Stimulated activated CD8-positive, alpha-beta memory T cell treated with anti-CD3 and anti-CD28 coated beads, Interleukin-15, amount 100 ng/mL, for 48 hours (primary cell): ENCODE measurements around the gene RFXANK.
"Not testable (repeated sequence)": the region's sequence is repeated elsewhere in the genome, so short reads cannot be mapped to it uniquely, and the experiment has no call there.

Experiments
- DNase-seq, 2 donors: peaks; one replicate each; pipeline ENCODE4 v3.0.0-alpha.2; 2020; ENCODE audit warnings: low read depth in 2 of 2

RFXANK gene, protein sequence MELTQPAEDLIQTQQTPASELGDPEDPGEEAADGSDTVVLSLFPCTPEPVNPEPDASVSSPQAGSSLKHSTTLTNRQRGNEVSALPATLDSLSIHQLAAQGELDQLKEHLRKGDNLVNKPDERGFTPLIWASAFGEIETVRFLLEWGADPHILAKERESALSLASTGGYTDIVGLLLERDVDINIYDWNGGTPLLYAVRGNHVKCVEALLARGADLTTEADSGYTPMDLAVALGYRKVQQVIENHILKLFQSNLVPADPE

DNA sequence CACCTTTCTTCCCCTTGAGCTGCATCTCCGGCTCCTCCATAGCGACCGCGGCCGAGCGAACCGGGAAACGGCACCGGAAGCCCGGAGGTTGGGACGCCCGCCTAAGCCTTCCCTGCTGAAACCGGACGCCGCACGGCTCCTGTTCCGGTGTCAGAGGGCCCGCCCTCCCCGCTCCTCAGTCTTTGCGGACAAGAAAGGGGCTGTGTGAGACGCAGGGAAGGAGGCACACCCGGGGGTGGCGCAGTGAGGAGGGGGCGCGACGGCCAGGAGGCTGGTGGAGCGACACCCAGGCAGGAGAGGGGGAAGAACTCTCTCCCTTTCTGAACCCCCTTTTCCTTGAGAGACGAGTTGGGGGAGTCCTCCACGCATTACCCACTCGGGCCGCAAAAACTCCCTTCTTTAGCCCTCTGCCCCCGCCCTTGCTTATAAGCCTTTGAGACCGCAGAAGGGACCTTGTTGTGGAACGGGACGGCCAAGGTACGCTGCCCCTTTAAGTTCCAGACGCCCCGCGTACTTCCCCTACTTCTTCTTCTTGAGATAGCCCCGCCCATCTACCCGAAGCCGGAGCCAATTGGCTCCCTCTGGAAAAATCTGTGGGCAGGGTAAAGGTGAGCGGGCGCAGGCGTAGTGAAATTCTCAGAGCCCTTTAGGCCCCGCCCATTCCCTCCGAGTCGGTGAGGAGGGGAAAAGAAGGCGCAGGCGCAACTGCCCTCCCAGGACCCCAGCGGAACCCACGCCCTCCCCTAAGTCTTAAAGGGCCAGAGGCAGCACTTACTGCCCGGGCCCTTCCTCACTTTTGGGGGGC, at the start of gene RFXANK, which contains the start of gene BORCS8:
RFXANK (plus strand) TSS at position 181 of the 805 bp plus-strand sequence. CDS start 1,689 bp downstream, outside the sequence.
BORCS8 (minus strand) TSS at position 75 of the 805 bp plus-strand sequence; CDS start at position 40, 35 bp downstream.
- peak; percentile 98 to 99 for DNase-seq

DNA sequence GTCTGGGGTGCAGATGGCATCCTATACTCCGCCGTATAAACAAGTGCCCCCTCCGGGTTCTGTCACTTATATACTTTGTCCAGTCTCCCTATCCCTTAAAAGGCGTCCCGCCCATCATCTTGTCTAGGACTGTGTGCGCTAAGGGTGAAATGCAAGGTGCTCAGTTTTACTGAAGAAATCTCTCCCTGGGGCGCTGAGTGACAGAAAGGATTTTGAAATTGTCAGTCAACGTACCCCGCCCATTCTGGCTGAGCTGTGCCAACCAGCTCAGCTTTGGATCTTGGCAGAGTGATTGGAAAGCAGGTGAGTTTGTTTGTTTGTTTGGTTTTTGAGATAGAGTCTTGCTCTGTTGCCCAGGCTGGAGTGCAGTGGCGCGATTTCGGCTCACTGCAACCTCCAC, 49.7 kb upstream of the RFXANK start:
- no peak for DNase-seq

DNA sequence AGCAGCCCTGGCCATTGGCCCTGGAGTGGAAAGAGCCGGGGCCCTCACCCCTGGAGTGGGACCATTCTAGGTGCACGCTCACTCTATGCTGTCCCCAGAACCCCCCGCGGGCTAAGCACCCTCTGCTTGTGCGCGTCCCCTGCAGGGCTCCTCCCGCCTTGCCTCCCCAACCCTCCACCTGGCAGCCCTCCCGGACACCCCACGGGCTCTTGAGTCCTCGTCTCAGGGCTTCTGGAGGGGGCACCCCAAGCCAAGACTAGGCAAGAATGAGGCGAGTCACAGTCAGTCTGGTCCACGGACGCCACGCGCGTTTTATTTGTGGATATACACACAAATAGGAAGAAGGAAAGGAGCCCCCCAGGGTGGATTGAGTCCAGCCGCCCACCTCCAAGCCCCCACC, 46.8 kb upstream of the RFXANK start:
- no peak for DNase-seq

DNA sequence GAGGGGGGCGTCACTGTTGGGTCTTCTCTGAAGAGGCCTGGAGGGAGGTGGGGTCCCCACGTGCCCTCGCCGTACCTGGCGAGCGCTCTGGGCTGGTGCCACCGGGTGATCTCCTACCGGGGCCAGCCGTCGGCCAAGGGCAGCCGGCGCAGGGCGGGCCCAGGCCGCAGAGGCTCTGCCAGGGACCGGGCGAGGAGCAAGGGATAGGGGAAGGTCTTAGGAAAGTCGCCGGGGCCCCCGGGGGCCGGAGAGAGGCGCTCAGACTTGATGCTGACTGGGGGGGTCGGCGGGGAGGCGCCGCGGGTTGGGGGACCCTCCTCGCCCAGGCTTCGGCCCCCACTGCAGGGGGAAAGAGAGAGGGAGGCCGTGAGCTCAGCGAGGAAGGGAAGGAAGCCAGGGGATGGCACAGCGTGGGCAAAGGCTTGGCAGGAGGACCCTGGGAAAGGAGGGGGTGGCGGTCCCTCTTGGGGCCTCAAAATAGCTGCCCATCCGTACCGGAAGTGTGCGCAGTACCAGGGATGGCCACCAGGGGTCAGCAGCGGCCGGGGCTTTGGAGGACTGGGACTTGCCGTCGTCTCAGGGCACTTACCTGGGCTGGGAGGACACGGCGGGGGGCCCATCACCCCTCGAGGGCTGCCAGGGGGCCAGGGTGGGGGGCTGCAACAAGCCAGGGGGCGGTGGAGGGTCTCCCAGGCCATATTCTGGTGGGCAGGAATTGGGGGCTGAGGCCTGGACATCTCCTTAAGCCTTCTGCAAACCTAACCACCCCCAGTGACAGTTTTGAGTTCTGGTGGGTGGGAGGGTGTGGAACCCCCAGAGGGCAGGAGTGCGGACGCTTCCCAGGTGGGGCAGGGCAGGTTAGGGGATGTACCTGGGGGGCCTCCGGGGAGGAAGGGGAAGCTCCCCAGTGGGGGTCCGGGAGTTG, 46.1 kb upstream of the RFXANK start:
- DNase-seq: peak; percentile 67 to 68

DNA sequence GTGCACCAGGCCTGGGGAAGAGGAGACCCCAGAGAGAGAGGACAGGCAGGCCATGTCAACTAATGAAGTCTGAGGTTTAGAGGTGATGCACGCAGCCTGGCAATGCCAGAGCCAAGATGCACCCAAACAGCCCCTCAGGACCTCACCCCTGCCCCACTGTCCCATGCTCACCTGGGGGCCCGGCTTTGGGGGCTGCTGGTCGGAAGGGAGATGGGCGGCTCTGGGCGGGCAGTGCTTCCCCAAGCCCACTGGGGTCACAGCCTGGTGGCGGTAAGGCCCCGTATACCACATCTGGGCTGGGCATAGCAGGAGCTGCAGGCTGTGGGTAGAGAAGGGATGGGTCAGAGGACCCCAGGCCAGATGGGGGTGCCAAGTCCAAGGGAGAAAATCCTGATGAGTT, 45.2 kb upstream of the RFXANK start:
- DNase-seq: no peak

DNA sequence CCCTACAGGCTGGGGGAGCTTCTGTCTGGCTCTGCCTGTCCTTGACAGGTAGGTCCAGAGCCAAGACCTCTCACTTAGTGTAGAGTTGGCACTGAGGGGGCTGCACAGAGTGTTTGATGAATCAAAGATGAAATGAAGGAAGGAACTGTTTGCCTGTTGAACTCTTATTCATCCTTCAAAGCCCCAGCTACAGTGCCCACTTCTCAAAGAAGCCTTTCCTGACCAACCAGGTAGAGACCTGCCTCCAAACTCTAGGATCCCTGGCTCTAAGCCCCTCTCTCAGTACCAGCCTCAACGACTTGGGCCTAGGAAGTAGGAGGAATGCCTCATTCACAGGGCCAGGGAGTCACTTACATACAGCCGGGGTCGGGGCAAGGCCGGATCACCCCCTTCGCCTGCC, 44.7 kb upstream of the RFXANK start:
- DNase-seq: no peak

DNA sequence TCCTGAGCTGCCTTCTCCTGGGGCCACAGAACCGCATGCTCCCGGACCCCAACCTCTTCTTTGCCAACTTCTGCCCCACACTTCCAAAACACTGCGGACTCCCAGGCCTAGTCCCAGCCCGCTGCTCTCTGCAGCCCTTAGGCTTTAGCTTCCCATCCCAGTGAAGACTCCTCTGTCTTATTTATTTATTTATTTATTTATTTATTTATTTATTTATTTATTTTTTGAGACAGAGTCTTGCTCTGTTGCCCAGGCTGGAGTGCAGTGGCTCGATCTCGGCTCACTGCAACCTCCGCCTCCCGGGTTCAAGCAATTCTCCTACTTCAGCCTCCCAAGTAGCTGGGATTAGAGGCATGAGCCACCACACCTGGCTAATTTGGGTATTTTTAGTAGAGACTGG, 43.6 kb upstream of the RFXANK start:
- not testable (repeated sequence) for DNase-seq

DNA sequence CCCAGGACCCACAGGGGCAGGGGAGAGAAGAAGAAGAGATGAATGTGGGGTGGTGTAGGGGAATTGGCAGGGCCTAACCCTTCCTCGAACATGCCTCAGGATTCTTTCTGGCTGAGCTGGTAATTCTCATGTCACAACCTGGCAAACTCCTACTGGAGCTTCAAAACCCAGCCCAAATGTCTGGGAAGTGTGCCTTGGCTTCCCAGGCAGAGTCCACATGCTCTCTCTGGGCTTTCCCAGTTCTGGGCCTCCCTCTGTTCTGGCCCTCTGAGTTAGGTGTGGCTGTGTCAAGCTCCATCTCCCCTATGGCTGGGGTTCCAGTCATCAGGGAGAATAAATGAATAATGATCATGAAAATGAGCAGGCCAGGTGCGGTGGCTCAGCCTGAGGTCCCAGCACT, 42.6 kb upstream of the RFXANK start:
- DNase-seq: no peak

DNA sequence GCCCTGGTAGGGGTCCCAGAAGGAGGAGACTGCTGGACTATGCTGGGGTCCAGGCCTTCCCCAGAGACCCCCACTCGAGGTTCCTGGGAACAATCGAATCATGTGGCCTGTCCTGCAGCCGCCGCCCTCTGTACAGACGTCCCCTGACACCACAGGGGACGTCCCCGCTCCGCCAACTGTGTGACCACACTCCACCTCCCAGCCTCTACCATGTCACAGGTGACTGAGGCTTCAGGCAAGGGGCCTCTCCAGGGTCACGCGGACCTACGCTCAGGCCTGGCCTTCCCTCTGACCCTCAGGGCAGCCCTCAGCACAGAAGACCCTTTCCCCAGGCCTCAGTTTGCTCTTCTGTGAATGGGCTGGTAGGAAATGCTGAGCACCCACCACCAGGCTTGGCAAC, 40.6 kb upstream of the RFXANK start:
- DNase-seq: no peak

DNA sequence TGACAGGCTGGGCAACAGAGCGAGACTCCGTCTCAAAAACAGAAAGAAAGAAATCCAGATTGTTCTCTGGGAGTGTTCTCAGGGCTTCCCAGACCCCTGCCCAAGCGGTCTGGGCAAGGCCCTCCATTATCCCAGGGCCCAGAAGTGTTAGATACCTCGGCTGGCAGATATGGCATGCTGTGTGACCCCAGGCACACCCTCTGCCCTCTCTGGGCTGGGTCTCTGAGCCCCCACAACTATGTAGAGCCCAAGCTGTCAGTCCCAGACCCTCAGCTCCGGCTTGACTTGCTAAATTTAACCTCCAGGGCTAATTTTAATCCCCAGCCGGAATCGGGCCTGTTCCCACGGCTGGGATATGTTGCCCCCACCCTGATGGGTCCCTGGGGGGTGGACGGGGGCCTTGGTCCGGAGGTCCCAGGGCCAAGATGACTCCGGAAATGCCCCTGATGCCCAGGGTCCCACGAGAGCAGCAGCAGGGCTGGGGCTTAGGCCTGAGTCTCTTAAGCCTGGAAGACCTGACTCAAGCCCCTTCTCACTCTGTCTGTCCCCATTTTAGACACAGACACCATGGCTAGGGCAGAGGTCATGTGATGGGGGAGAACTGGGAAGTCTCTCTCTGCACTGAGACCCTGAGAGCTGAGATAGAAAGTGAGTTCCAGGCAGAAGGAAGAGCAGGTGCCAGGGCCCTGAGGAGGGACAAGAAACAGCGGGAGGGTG, 39.2 kb upstream of the RFXANK start:
- DNase-seq: no peak

DNA sequence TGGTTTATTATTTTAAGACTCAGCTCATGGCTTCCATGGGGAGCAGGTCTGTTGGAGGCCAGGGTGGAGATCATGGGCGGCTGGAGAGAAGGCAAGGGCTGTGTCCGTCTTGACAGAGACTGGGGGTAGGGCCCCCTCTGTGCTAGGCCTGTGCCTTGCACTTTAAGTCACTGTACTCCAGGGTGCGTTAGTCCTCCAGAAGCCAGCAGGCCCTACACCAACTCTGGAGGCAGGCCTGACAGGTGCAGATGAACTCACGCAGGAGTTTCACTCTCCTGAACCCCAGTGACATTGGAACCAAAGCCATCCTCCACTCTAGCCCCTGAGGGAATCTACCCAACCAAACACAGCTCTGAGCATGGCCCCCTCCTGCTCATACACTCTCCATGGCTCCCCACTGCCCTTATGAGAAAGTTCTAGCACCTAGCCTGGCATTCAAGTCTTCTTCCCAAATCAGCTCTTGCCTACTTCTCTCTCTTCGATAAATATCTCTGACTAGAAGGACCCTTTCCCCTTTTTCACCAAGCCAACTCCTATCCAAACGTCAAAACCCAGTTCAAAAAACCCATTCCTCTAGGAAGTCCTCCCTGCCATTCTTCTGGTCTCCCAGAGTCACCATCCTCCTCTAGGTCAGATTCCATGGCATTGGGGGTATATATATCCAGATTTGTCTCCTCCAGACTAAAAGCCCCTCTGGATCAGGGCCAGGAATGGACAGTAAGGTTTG, 37.1 kb upstream of the RFXANK start:
- DNase-seq: no peak

DNA sequence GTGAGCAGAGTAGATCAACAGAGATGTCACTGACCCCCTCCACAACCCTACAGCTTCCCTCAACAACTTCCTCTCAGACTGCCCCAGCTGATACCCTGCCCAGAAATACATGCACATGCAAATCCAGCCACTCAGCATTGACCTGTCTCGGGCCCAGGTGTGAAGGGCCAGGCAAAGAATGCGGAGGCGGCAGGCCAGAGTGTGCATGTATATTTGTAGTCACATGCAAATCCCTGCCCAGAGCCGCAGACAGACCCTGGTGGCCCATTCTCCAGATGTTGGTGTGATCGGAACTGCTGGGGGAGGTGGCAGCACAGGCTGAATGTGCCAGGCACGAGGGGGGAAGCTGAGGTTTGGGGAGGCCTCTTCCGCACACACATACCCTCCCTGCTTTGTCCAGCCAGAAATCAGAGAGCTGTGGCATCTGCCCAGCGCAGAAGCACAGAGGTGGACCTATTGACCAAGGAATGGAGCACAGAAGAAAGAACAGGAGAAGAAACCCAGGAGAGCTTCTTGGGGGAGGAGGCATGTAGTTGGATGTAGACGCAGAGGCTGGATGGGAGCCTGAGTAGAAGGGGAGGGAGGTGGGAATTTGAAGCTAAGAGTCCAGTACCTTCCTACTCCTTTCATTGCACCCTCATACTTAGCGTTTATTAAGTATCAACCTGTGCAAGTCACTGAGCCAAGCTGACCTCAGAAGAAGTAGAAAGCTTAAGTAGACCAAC, 36.4 kb upstream of the RFXANK start:
- DNase-seq: no peak

DNA sequence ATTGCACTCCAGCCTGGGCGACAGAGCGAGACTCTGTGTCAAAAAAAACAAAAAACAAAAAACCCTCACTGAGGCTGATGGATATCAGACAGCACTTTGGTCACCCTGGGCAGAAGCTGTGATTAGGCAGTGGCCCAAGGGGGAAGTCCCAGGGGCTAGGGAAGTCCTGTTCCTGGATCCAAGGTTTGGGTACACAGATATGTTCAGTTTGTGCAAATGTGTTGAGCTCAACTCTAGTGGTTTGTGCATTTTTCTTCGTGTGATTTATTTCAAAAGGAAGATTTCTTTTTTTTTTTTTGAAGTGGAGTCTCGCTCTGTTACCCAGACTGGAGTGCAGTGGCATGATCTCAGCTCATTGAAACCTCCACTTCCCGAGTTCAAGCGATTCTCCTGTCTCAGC, 34.2 kb upstream of the RFXANK start:
- DNase-seq: no peak

DNA sequence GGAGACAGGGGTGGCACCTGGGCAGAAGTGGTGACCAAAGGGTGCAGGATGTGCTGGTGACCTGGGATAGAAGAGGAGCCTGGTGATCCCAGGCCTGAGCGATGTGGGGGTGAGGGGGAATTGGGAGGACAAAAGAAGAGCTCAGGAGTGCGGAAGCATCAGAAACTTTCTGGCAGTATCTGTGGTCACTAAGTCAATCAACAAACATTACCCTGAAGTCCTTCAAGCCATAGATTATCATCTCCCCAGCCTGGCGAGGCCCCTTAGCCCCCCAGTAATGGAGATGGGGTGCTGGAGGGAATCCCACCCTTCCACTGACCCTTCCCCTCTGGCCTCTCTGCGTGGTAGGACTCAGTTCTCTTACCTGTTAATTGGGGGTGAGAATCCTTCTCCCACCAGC, 32.5 kb upstream of the RFXANK start:
- DNase-seq: no peak

DNA sequence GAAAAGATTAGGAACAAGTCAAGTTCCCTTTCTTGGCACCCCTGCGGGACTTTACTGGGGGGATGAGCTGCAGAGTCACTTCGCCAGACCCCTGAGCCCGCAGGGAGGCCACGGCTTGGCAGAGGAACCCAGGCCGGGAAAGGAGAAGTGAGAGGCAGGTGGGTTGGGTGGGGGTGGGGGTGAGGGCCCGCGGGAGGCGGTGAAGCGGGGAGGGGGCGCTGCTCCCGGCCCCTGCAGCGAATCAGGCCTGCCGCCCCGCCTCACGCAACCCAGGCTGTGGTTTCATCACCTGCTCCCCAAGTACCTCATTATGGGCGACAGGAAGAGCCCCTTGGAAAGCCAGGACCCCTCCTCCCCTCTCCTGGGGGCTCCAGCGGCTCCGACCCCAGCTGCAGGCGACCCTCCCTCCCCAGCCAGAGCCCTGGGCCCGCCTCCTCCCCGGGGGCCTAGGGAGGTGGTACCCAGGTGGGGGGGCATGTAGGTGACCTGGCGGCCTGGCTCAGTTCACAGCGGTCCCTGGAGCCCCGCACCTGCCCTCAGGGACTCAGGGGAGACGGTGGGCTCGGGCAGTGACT, 31.5 kb upstream of the RFXANK start:
- DNase-seq: no peak

DNA sequence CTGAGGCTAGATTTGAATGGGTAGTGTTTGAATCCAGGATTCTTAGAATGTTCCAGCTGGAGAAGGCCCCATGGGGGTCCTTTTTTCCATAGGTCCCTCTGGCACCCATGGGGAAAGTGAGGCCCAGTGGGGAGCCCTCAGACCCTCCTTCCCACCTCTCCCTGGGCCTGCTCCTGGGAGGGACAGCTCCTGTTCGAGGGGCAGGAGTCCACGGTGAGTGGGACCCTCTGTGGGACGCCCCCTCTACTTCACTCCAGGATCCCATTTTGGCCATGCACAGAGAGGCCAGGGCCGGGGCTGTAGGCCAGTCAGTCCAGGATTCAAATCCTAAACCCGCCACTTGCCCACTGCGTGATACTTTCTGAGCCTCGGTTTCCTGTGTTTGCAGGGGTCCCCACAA, 29.6 kb upstream of the RFXANK start:
- DNase-seq: no peak

DNA sequence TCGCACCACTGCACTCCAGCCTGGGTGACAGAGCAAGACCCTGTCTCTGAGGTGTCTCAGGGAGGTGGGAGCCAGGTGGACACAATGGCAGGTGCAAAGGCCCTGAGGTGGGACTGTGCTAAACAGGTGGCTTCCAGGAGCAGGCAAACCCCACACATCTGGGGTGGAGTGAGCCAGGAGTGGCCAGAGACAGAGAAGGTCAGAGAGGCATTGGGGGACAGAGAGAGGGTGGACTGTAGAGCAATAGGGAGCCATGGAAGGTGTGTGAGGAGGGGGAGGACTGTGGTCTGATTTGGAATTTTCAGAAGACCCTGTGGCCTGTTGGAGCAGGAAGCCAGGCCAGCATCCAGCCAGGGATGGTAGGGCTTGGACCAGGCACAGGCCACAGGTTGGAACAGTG, 26.7 kb upstream of the RFXANK start:
- DNase-seq: no peak

DNA sequence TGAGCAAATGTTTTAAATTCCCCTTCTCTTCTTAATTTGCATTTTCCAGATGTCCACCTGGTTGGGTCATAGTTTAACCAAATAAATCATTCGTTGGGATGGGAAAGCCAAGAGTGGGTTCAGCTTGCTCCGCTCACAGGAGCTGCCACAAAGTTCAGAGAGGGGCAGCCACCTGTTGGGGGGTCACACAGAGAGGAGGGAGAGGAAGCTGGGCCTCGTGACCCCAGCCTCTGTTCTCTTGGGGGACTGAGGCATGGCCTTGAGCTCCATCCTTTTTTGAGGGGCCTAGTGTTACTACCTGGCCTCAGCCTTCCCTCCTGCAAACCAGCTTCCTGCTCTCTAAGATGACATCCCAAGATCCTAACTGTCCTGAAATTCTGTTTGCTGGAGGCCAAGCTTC, 24.4 kb upstream of the RFXANK start:
- DNase-seq: no peak

DNA sequence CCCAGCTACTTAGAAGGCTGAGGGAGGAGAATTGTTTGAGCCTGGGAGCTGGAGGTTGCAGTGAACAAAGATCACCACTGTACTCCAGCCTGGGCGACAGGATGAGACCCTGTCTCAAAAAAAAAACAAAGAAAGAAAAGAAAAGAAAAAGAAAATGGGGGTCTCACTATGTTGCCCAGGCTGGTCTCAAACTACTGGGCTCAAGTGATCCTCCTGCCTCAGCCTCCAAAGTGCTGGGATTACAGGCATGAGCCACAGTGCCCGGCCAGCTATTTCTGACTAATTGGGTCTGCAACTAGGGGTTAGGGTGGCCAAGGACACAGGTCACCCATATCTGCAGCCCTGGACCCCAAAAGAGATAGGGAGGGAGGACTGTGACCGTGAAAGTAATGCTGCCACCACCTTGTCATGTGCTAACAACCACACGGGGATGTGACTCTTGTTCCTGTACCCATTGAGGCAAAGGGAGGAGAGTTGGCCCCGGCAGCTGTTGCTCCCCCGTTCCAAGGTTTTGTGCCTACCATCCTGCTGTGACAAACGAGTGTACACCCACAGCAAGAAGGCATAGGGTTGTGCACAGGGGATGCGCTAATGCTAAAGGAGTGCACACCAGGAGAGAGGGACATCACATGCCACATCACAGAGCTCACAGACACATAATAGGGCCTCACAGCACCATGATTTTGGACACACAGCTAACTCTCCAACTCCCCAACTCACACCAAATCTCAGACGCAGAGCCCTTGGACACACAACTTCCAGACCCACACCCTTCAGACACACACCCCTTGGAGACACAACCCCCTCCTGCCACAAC, 22.6 kb upstream of the RFXANK start:
- no peak for DNase-seq
